Endothelial cell of umbilical vein (primary cell): ENCODE results near the gene RALGAPB.

Experiments
- EZH2 ChIP-seq: IDR thresholded peaks from 2 replicates; pipeline ENCODE4 v1.6.1; 2012; ENCODE audit warnings: borderline replicate concordance, low read depth, mild to moderate bottlenecking, moderate library complexity, low read length, inconsistent platforms; ENCODE audit not compliant: severe bottlenecking
- GATA2 ChIP-seq: IDR thresholded peaks from 2 replicates; pipeline ENCODE4 v1.7.0; 2011; ENCODE audit warnings: low read depth, mild to moderate bottlenecking, moderate library complexity, mixed read lengths, low read length; ENCODE audit not compliant: insufficient read length, insufficient read depth
- MYC ChIP-seq: IDR thresholded peaks from one replicate; pipeline ENCODE4 v1.6.1; 2011; ENCODE audit warnings: mild to moderate bottlenecking, low read depth, low read length
- POLR2A ChIP-seq: IDR thresholded peaks from 2 replicates; pipeline ENCODE4 v1.6.1; 2012; ENCODE audit warnings: low read depth, mild to moderate bottlenecking, control low read depth, low read length
- POLR2AphosphoS5 ChIP-seq: IDR thresholded peaks from 2 replicates; pipeline ENCODE4 v1.6.1; 2012; ENCODE audit warnings: low read depth, mild to moderate bottlenecking, control low read depth, low read length, moderate library complexity; ENCODE audit not compliant: insufficient read depth
- TF ChIP-seq, protein P1 (sequence below), 2 donors: IDR thresholded peaks; 1 replicate in 1 of 2; 2 replicates in 1 of 2; pipeline ENCODE4 v1.5.1; 2011; ENCODE audit warnings: low read length in 2 of 2, mild to moderate bottlenecking in 2 of 2, moderate library complexity in 2 of 2, control low read depth in 1 of 2, inconsistent platforms in 1 of 2, low read depth in 1 of 2; ENCODE audit not compliant: insufficient read depth in 1 of 2; ENCODE audit errors: extremely low read depth in 1 of 2
- TF ChIP-seq, protein P2 (sequence below): IDR thresholded peaks from 2 replicates; pipeline ENCODE4 v1.6.1; 2011; ENCODE audit not compliant: insufficient read depth, insufficient read length

DNA sequence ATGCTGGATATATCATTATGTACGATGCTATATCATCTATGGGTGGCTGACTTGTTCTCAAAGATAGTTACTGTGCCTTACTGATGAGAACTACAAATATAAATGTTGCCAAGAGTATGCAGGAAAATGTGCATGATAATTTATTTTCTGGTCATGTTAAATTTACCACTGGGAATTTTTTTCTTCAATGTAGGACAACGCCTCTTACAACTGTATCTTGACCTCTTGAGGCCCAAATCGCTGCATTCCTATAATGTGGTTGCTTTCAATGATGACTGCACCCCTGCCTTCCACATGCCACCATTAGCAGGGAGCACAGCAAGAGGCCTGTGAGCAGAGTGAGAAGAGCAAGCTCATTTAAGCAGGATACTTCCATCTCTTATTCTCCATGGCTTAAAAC, 5.7 kb upstream of the RALGAPB start:
- TF ChIP-seq, protein P1, sequence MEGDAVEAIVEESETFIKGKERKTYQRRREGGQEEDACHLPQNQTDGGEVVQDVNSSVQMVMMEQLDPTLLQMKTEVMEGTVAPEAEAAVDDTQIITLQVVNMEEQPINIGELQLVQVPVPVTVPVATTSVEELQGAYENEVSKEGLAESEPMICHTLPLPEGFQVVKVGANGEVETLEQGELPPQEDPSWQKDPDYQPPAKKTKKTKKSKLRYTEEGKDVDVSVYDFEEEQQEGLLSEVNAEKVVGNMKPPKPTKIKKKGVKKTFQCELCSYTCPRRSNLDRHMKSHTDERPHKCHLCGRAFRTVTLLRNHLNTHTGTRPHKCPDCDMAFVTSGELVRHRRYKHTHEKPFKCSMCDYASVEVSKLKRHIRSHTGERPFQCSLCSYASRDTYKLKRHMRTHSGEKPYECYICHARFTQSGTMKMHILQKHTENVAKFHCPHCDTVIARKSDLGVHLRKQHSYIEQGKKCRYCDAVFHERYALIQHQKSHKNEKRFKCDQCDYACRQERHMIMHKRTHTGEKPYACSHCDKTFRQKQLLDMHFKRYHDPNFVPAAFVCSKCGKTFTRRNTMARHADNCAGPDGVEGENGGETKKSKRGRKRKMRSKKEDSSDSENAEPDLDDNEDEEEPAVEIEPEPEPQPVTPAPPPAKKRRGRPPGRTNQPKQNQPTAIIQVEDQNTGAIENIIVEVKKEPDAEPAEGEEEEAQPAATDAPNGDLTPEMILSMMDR (IDR thresholded peaks at IDR 0.05; ENCODE audit: extremely low read depth in 1 of 2, insufficient read depth in 1 of 2, low read depth in 1 of 2, low read length in 2 of 2) = no peak
- TF ChIP-seq POLR2A (no peak), MYC (no peak), POLR2AphosphoS5 (no peak), GATA2 (no peak), EZH2 (no peak)
- TF ChIP-seq, protein P2, sequence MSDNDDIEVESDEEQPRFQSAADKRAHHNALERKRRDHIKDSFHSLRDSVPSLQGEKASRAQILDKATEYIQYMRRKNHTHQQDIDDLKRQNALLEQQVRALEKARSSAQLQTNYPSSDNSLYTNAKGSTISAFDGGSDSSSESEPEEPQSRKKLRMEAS = no peak
